ENCODE measurements around the gene MZF1. TPM values are rescaled to one million over a fixed set of nuclear protein-coding genes. Genes with fewer than 3 reads are reported as not detected.
A peak's percentile ranks its signal among the peaks of the same experiment; 100 is the strongest.

The MZF1 gene
- polyA plus RNA-seq, 1 donor (not counting 4 experiments of a cell fraction or from before 2014, with no cell fraction given): 7.4 TPM

DNA sequence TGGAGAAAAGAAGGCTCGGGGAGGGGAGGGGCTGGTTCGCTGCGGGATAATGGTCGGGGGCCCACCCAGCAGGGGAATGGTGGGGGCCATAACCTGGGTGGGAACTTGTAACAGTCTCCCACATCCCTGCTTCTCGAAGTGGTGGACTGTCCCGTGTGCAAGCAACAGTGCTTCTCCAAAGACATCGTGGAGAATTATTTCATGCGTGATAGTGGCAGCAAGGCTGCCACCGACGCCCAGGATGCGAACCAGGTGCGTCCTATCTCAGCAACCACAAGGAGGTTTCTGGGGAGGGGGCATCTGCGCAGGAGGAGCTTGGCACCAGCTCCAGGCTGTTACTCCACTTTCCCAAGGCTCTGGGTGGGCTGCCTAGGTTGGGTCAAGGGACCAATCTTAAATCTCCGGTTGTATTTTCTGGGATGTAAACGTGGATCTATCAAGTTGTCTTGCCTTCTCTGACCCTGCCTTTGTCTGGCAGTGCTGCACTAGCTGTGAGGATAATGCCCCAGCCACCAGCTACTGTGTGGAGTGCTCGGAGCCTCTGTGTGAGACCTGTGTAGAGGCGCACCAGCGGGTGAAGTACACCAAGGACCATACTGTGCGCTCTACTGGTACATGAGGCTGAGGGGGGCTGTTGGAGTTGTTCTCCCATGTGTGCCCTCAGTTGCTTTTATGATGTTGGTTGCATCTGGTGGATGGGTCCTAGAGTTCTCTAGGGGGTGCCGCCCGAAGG, 27.7 kb downstream of the MZF1 start:
- Histone ChIP-seq H3K9ac (ENCODE audit: control insufficient read depth, extremely low read depth, insufficient read depth, low read length) (peak overlapping the region; percentile 89), H3K9me3 (ENCODE audit: control insufficient read depth, low read depth, low read length) (no peaks in the 10 kb centered on the region), H4K20me1 (ENCODE audit: control insufficient read depth, extremely low read depth, insufficient read depth, low read length) (peaks cover 47% of the 10 kb centered on the region), H3K27ac (ENCODE audit: control insufficient read depth, insufficient read depth, low read length) (peak overlapping the region; percentile 89), H2AFZ (ENCODE audit: control insufficient read depth, low read length) (no peak overlapping the region), H3K4me3 (ENCODE audit: control insufficient read depth in 2 of 3, extremely low read depth in 1 of 3, insufficient read depth in 2 of 3, low read depth in 1 of 3, low read length in 3 of 3) (peak overlapping the region; percentile 65 to 93 (median 83)), H3K4me2 (ENCODE audit: control insufficient read depth, extremely low read depth, insufficient read depth, low read depth, low read length) (peak overlapping the region; percentile 97), H3K4me1 (ENCODE audit: control insufficient read depth, extremely low read depth, insufficient read depth, low read length) (peaks cover 16% of the 10 kb centered on the region), H3K9me1 (ENCODE audit: control insufficient read depth, extremely low read depth, insufficient read depth, low read length) (peaks cover 9% of the 10 kb centered on the region), H3K27me3 (ENCODE audit: control insufficient read depth, extremely low read depth, insufficient read depth, low read length) (no peaks in the 10 kb centered on the region), H3K79me2 (ENCODE audit: control insufficient read depth, insufficient read depth, low read length) (peaks cover 58% of the 10 kb centered on the region), H3K36me3 (ENCODE audit: control insufficient read depth in 2 of 2, extremely low read depth in 1 of 2, insufficient read depth in 2 of 2, low read length in 2 of 2) (peaks cover 37 to 47% of the 10 kb centered on the region in 2 experiments)
- no peak for FAIRE-seq
- DNase-seq (ENCODE audit: low read depth, low spot score): no peak
- dilution Hi-C loops (cut with MboI; ENCODE audit: extremely low pct_ligation_motif_present, low sequenced_read_pairs): no loop called here
- TF ChIP-seq EZH2 (IDR thresholded peaks at IDR 0.05; ENCODE audit: low read length): no peak
- TF ChIP-seq, protein P1, sequence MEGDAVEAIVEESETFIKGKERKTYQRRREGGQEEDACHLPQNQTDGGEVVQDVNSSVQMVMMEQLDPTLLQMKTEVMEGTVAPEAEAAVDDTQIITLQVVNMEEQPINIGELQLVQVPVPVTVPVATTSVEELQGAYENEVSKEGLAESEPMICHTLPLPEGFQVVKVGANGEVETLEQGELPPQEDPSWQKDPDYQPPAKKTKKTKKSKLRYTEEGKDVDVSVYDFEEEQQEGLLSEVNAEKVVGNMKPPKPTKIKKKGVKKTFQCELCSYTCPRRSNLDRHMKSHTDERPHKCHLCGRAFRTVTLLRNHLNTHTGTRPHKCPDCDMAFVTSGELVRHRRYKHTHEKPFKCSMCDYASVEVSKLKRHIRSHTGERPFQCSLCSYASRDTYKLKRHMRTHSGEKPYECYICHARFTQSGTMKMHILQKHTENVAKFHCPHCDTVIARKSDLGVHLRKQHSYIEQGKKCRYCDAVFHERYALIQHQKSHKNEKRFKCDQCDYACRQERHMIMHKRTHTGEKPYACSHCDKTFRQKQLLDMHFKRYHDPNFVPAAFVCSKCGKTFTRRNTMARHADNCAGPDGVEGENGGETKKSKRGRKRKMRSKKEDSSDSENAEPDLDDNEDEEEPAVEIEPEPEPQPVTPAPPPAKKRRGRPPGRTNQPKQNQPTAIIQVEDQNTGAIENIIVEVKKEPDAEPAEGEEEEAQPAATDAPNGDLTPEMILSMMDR (optimal IDR thresholded peaks at IDR 0.05 in 1 of 3, IDR thresholded peaks at IDR 0.05 in 1 of 3, conservative IDR thresholded peaks at IDR 0.05 in 1 of 3; ENCODE audit: extremely low read depth in 1 of 3, insufficient read depth in 2 of 3, low read length in 3 of 3): no peak

GRCh38 chr19:58544591-58545285, 28.4 kb downstream of the MZF1 start:
- H4K20me1 ChIP-seq (ENCODE audit: control insufficient read depth, extremely low read depth, insufficient read depth, low read length): peaks cover 41% of the 10 kb centered on the region
- H3K79me2 ChIP-seq (ENCODE audit: control insufficient read depth, insufficient read depth, low read length): peaks cover 51% of the 10 kb centered on the region

More at GRCh38 chr19:58544591-58545285, 28.4 kb downstream of the MZF1 start:
- Histone ChIP-seq H3K27ac (ENCODE audit: control insufficient read depth, insufficient read depth, low read length) (peak overlapping the region; percentile 89), H3K9me1 (ENCODE audit: control insufficient read depth, extremely low read depth, insufficient read depth, low read length) (peaks cover 9% of the 10 kb centered on the region), H3K9ac (ENCODE audit: control insufficient read depth, extremely low read depth, insufficient read depth, low read length) (peak overlapping the region; percentile 89), H3K4me1 (ENCODE audit: control insufficient read depth, extremely low read depth, insufficient read depth, low read length) (peaks cover 16% of the 10 kb centered on the region), H3K27me3 (ENCODE audit: control insufficient read depth, extremely low read depth, insufficient read depth, low read length) (no peaks in the 10 kb centered on the region), H3K9me3 (ENCODE audit: control insufficient read depth, low read depth, low read length) (no peaks in the 10 kb centered on the region), H3K4me2 (ENCODE audit: control insufficient read depth, extremely low read depth, insufficient read depth, low read depth, low read length) (peak overlapping the region; percentile 97), H3K4me3 (ENCODE audit: control insufficient read depth in 2 of 3, extremely low read depth in 1 of 3, insufficient read depth in 2 of 3, low read depth in 1 of 3, low read length in 3 of 3) (peak overlapping the region; percentile 65 to 93 (median 83)), H3K36me3 (ENCODE audit: control insufficient read depth in 2 of 2, extremely low read depth in 1 of 2, insufficient read depth in 2 of 2, low read length in 2 of 2) (peaks cover 30 to 40% of the 10 kb centered on the region in 2 experiments), H2AFZ (ENCODE audit: control insufficient read depth, low read length) (no peak overlapping the region)
- FAIRE-seq (no peak), DNase-seq (ENCODE audit: low read depth, low spot score) (no peak)
- dilution Hi-C loops (cut with MboI; ENCODE audit: extremely low pct_ligation_motif_present, low sequenced_read_pairs): no loop called here
- TF ChIP-seq, protein P1 (optimal IDR thresholded peaks at IDR 0.05 in 1 of 3, IDR thresholded peaks at IDR 0.05 in 1 of 3, conservative IDR thresholded peaks at IDR 0.05 in 1 of 3; ENCODE audit: extremely low read depth in 1 of 3, insufficient read depth in 2 of 3, low read length in 3 of 3): no peak
- TF ChIP-seq EZH2 (IDR thresholded peaks at IDR 0.05; ENCODE audit: low read length): no peak

Measured in keratinocyte (primary cell).